Subcutaneous adipose tissue (tissue), 4 donors: ENCODE data around the gene CEP63. TPM values are rescaled to one million over a fixed set of nuclear protein-coding genes. Genes with fewer than 3 reads are reported as not detected.

Experiments used
- CTCF ChIP-seq: fragments of 450-650 bp; IDR thresholded peaks from one replicate; pipeline ENCODE4 v1.5.1; 2016; ENCODE audit warnings: low read depth, mild to moderate bottlenecking, control low read depth, antibody characterized with exemption, moderate library complexity
- total RNA-seq, 4 donors: library from RNA; depleted of rRNA; stranded (reverse); fragments of >200 nt; gene quantifications; one replicate each; pipeline ENCODE4 v1.1.0, GENCODE V29; 2016

The CEP63 gene
- total RNA-seq, 4 donors from 2014 or later: 19.9 to 39.2 (median 34.7) TPM

GRCh38 chr3:134597390-134597970 is 111.6 kb downstream of the CEP63 start:
- no peak for TF ChIP-seq CTCF

- no peak for TF ChIP-seq CTCF
Observed at GRCh38 chr3:134598763-134599545, 113.1 kb downstream of the CEP63 start.

GRCh38 chr3:134600206-134600605 is 114.3 kb downstream of the CEP63 start:
- no peak for TF ChIP-seq CTCF

- TF ChIP-seq CTCF: no peak
Observed at GRCh38 chr3:134600685-134601463, 115.0 kb downstream of the CEP63 start.

- TF ChIP-seq CTCF: no peak
Observed at GRCh38 chr3:134601539-134602439, 115.9 kb downstream of the CEP63 start.

- TF ChIP-seq CTCF: no peak
Observed at GRCh38 chr3:134602440-134602814, 116.6 kb downstream of the CEP63 start.
